Left ventricle myocardium superior (tissue), 1 donor: ENCODE measurements around the gene LRRC38. TPM values are rescaled to one million over a fixed set of nuclear protein-coding genes. Genes with fewer than 3 reads are reported as not detected.
"Not testable (repeated sequence)": the region's sequence is repeated elsewhere in the genome, so short reads cannot be mapped to it uniquely, and the experiment has no call there.

ENCODE experiments used
- ATAC-seq: fragments of 200-7000 bp; cut with Tn5 transposase; one replicate; pipeline ENCODE4 v1.9.1; 2020; ENCODE audit warnings: mild to moderate bottlenecking, moderate library complexity
- DNase-seq: peaks from one replicate; pipeline ENCODE4 v3.0.0-alpha.2; 2020
- intact Hi-C: fragments of 100-400 bp; cut with micrococcal nuclease; formaldehyde crosslinking; loops from one replicate; pipeline ENCODE4 v1.11.0; 2022
- total RNA-seq: library from RNA; stranded (reverse); fragmentation: NEBNext Ultra II Directional; extraction: Animal tissue kit (Norgen Biotek cat#: 25700); gene quantifications from one replicate; pipeline ENCODE4 v1.2.1, GENCODE V29; 2021
- donor health status: DM: no; HTN: yes; CAD: no; lungs with severe emphysema.

The LRRC38 gene
- total RNA-seq, 1 donor from 2014 or later, result 0.15 TPM

GRCh38 chr1:13482600-13482999, 31.2 kb downstream of the LRRC38 start:
- no peak for DNase-seq
- no peak for ATAC-seq
- intact Hi-C loops, result no loop called here

GRCh38 chr1:13479171-13479856, 34.5 kb downstream of the LRRC38 start:
- intact Hi-C loops, result no loop called here
- ATAC-seq (no peak), DNase-seq (no peak)

- ATAC-seq, result no peak
- no peak for DNase-seq
- intact Hi-C loops, result no loop called here
Measured at GRCh38 chr1:13478692-13479091, 35.1 kb downstream of the LRRC38 start.

- ATAC-seq (peak; percentile 74), DNase-seq (peak; percentile 50)
- intact Hi-C loops, result no loop called here
Measured at GRCh38 chr1:13469343-13469742, 44.5 kb downstream of the LRRC38 start.

- ATAC-seq (no peak), DNase-seq (no peak)
- intact Hi-C loops, result no loop called here
Measured at GRCh38 chr1:13465515-13465914, 48.3 kb downstream of the LRRC38 start.

GRCh38 chr1:13462682-13463081, 51.1 kb downstream of the LRRC38 start:
- intact Hi-C loops, result no loop called here
- DNase-seq, result no peak
- no peak for ATAC-seq

GRCh38 chr1:13461977-13462376, 51.8 kb downstream of the LRRC38 start:
- ATAC-seq (no peak), DNase-seq (no peak)
- intact Hi-C loops, result no loop called here

GRCh38 chr1:13456904-13457532, 56.8 kb downstream of the LRRC38 start:
- DNase-seq, result no peak
- peak; percentile 86 for ATAC-seq

GRCh38 chr1:13451399-13451965, 62.3 kb downstream of the LRRC38 start:
- DNase-seq (no peak), ATAC-seq (peak; percentile 38)
- intact Hi-C loops, result no loop called here

More at GRCh38 chr1:13456904-13457532, 56.8 kb downstream of the LRRC38 start:
- intact Hi-C loops, result no loop called here

- intact Hi-C loops, result no loop called here
- no peak for DNase-seq
- ATAC-seq, result no peak
Measured at GRCh38 chr1:13450204-13450603, 63.6 kb downstream of the LRRC38 start.

- no peak for ATAC-seq
- no peak for DNase-seq
- intact Hi-C loops, result no loop called here
Measured at GRCh38 chr1:13443335-13443979, 70.3 kb downstream of the LRRC38 start.

GRCh38 chr1:13439104-13439783, 74.6 kb downstream of the LRRC38 start:
- DNase-seq, ATAC-seq, intact Hi-C loops: not testable (repeated sequence)

GRCh38 chr1:13435458-13435857, 78.3 kb downstream of the LRRC38 start:
- ATAC-seq (peak; percentile 41), DNase-seq (no peak)
- intact Hi-C loops, result no loop called here

- DNase-seq, ATAC-seq, intact Hi-C loops: not testable (repeated sequence)
Measured at GRCh38 chr1:13433694-13434358, 80.0 kb downstream of the LRRC38 start.

- DNase-seq (no peak), ATAC-seq (no peak)
- intact Hi-C loops, result no loop called here
Measured at GRCh38 chr1:13432251-13432650, 81.6 kb downstream of the LRRC38 start.

- DNase-seq (no peak), ATAC-seq (no peak)
- intact Hi-C loops, result no loop called here
Measured at GRCh38 chr1:13430495-13430894, 83.3 kb downstream of the LRRC38 start.
